GM12878 (cell line): Measurements from ENCODE around the gene SORCS2. TPM values are rescaled to one million over a fixed set of nuclear protein-coding genes. Genes with fewer than 3 reads are reported as not detected.

Source experiments
- BCL11A ChIP-seq: IDR thresholded peaks from 2 replicates; pipeline ENCODE4 v1.6.1; 2011; ENCODE audit warnings: low read depth, low read length
- CBFB ChIP-seq: IDR thresholded peaks from 2 replicates; pipeline ENCODE4 v1.6.1; 2016; ENCODE audit warnings: antibody characterized with exemption, low read depth
- HCFC1 ChIP-seq: fragments of 150-350 bp; IDR thresholded peaks from 2 replicates; pipeline ENCODE4 v1.6.1; 2014; ENCODE audit warnings: low read length
- KDM1A ChIP-seq: fragments of 200-600 bp; sonication (generic); IDR thresholded peaks from 2 replicates; pipeline ENCODE4 v1.6.1; 2016; ENCODE audit warnings: borderline replicate concordance
- KLF5 ChIP-seq: fragments of 450-650 bp; IDR thresholded peaks from 2 replicates; pipeline ENCODE4 v1.6.1; 2014; ENCODE audit warnings: mild to moderate bottlenecking; ENCODE audit not compliant: partially characterized antibody
- NBN ChIP-seq: fragments of 450-650 bp; IDR thresholded peaks from 2 replicates; pipeline ENCODE4 v1.6.1; 2016
- NFXL1 ChIP-seq: fragments of 450-650 bp; IDR thresholded peaks from 2 replicates; pipeline ENCODE4 v1.6.1; 2017; ENCODE audit warnings: antibody characterized with exemption, mild to moderate bottlenecking, borderline replicate concordance
- RB1 ChIP-seq: fragments of 450-650 bp; formaldehyde crosslinking; IDR thresholded peaks from 2 replicates; pipeline ENCODE4 v1.6.1; 2017; ENCODE audit warnings: mild to moderate bottlenecking, borderline replicate concordance
- STAT3 ChIP-seq: IDR thresholded peaks from 2 replicates; pipeline ENCODE4 v1.6.1; 2011; ENCODE audit warnings: low read depth, low read length, improper control_type of control experiment
- polyA plus RNA-seq, 11 experiments: library from polyadenylated mRNA; depleted of rRNA in 4 of 11; unstranded in 6 of 11; stranded (reverse) in 5 of 11; fragments of >200 nt; fragmentation: Nextera tagmentation in 4 of 11; fragmentation: Illumina TruSeq in 1 of 11; extraction: Ambion mirVana in 4 of 11; extraction: Trizol in 1 of 11; gene quantifications; 1 replicate in 1 of 11; 2 replicates in 10 of 11; pipeline versions ENCODE4 v1.2.1 to v1.2.3, GENCODE V29; 2011 to 2016; ENCODE audit warnings: inconsistent platforms in 2 of 11, missing spikeins in 2 of 11, low read depth in 1 of 11
- total RNA-seq, 4 experiments: library from RNA; depleted of rRNA in 3 of 4; stranded (reverse); fragments of >200 nt in 3 of 4; fragmentation: Illumina TruSeq in 1 of 4; extraction: Trizol in 1 of 4; gene quantifications; 2 replicates each; pipeline versions ENCODE4 v1.2.1 to v1.2.3, GENCODE V29; 2013 to 2021
- TF ChIP-seq, protein P1 (sequence below): fragments of 450-650 bp; formaldehyde crosslinking; IDR thresholded peaks from 2 replicates; pipeline ENCODE4 v1.4.0; 2020; ENCODE audit warnings: mild to moderate bottlenecking, moderate library complexity
- TF ChIP-seq, protein P2 (sequence below): fragments of 450-650 bp; IDR thresholded peaks from 2 replicates; pipeline ENCODE4 v1.6.1; 2017; ENCODE audit warnings: antibody characterized with exemption, mild to moderate bottlenecking, moderate library complexity
- TF ChIP-seq, protein P3 (sequence below): fragments of 450-650 bp; IDR thresholded peaks from 2 replicates; pipeline ENCODE4 v1.6.1; 2016; ENCODE audit warnings: mild to moderate bottlenecking
- TF ChIP-seq, protein P4 (sequence below): IDR thresholded peaks from 2 replicates; pipeline ENCODE4 v1.6.1; 2012; ENCODE audit warnings: low read length, inconsistent platforms
- TF ChIP-seq, protein P5 (sequence below): fragments of 450-650 bp; IDR thresholded peaks from 2 replicates; pipeline ENCODE4 v1.6.1; 2018; ENCODE audit warnings: mild to moderate bottlenecking, low read depth, moderate library complexity; ENCODE audit not compliant: partially characterized antibody

Gene SORCS2
- total and polyA plus RNA-seq, 10 of the 15 experiments (the other 5 are each of a cell fraction or from before 2014, with no cell fraction given), result 0.01 to 0.15 (median 0.05) TPM; not detected in 5

DNA sequence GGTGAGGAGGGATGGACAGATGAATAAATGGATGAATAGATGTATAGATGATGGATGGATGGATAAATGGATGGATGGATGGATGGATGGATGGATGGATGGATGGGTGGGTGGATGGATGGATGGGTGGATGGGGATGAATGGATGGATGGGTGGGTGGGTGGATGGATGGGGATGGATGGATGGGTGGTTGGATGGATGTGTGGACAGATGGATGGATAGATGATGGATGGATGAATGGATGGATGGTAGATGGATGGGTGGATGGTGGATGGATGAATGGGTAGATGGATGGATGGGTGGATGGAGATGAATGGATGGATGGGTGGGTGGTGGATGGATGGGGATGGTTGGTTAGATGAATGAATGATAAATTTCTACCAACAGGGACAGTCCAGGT, 449.4 kb downstream of the SORCS2 start (continued):
- TF ChIP-seq, protein P1, sequence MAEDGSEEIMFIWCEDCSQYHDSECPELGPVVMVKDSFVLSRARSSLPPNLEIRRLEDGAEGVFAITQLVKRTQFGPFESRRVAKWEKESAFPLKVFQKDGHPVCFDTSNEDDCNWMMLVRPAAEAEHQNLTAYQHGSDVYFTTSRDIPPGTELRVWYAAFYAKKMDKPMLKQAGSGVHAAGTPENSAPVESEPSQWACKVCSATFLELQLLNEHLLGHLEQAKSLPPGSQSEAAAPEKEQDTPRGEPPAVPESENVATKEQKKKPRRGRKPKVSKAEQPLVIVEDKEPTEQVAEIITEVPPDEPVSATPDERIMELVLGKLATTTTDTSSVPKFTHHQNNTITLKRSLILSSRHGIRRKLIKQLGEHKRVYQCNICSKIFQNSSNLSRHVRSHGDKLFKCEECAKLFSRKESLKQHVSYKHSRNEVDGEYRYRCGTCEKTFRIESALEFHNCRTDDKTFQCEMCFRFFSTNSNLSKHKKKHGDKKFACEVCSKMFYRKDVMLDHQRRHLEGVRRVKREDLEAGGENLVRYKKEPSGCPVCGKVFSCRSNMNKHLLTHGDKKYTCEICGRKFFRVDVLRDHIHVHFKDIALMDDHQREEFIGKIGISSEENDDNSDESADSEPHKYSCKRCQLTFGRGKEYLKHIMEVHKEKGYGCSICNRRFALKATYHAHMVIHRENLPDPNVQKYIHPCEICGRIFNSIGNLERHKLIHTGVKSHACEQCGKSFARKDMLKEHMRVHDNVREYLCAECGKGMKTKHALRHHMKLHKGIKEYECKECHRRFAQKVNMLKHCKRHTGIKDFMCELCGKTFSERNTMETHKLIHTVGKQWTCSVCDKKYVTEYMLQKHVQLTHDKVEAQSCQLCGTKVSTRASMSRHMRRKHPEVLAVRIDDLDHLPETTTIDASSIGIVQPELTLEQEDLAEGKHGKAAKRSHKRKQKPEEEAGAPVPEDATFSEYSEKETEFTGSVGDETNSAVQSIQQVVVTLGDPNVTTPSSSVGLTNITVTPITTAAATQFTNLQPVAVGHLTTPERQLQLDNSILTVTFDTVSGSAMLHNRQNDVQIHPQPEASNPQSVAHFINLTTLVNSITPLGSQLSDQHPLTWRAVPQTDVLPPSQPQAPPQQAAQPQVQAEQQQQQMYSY (CRISPR knock-in tag), result no peak
- no peak for TF ChIP-seq NFXL1
- no peak for TF ChIP-seq HCFC1
- TF ChIP-seq STAT3, result no peak
- TF ChIP-seq RB1, result no peak
- TF ChIP-seq, protein P2, sequence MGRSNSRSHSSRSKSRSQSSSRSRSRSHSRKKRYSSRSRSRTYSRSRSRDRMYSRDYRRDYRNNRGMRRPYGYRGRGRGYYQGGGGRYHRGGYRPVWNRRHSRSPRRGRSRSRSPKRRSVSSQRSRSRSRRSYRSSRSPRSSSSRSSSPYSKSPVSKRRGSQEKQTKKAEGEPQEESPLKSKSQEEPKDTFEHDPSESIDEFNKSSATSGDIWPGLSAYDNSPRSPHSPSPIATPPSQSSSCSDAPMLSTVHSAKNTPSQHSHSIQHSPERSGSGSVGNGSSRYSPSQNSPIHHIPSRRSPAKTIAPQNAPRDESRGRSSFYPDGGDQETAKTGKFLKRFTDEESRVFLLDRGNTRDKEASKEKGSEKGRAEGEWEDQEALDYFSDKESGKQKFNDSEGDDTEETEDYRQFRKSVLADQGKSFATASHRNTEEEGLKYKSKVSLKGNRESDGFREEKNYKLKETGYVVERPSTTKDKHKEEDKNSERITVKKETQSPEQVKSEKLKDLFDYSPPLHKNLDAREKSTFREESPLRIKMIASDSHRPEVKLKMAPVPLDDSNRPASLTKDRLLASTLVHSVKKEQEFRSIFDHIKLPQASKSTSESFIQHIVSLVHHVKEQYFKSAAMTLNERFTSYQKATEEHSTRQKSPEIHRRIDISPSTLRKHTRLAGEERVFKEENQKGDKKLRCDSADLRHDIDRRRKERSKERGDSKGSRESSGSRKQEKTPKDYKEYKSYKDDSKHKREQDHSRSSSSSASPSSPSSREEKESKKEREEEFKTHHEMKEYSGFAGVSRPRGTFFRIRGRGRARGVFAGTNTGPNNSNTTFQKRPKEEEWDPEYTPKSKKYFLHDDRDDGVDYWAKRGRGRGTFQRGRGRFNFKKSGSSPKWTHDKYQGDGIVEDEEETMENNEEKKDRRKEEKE, result no peak
- no peak for TF ChIP-seq KLF5
- TF ChIP-seq, protein P3, sequence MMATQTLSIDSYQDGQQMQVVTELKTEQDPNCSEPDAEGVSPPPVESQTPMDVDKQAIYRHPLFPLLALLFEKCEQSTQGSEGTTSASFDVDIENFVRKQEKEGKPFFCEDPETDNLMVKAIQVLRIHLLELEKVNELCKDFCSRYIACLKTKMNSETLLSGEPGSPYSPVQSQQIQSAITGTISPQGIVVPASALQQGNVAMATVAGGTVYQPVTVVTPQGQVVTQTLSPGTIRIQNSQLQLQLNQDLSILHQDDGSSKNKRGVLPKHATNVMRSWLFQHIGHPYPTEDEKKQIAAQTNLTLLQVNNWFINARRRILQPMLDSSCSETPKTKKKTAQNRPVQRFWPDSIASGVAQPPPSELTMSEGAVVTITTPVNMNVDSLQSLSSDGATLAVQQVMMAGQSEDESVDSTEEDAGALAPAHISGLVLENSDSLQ, result no peak
- TF ChIP-seq, protein P4, sequence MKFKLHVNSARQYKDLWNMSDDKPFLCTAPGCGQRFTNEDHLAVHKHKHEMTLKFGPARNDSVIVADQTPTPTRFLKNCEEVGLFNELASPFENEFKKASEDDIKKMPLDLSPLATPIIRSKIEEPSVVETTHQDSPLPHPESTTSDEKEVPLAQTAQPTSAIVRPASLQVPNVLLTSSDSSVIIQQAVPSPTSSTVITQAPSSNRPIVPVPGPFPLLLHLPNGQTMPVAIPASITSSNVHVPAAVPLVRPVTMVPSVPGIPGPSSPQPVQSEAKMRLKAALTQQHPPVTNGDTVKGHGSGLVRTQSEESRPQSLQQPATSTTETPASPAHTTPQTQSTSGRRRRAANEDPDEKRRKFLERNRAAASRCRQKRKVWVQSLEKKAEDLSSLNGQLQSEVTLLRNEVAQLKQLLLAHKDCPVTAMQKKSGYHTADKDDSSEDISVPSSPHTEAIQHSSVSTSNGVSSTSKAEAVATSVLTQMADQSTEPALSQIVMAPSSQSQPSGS, result no peak
- TF ChIP-seq NBN, result no peak
- TF ChIP-seq BCL11A, result no peak
- no peak for TF ChIP-seq KDM1A
- TF ChIP-seq, protein P5, sequence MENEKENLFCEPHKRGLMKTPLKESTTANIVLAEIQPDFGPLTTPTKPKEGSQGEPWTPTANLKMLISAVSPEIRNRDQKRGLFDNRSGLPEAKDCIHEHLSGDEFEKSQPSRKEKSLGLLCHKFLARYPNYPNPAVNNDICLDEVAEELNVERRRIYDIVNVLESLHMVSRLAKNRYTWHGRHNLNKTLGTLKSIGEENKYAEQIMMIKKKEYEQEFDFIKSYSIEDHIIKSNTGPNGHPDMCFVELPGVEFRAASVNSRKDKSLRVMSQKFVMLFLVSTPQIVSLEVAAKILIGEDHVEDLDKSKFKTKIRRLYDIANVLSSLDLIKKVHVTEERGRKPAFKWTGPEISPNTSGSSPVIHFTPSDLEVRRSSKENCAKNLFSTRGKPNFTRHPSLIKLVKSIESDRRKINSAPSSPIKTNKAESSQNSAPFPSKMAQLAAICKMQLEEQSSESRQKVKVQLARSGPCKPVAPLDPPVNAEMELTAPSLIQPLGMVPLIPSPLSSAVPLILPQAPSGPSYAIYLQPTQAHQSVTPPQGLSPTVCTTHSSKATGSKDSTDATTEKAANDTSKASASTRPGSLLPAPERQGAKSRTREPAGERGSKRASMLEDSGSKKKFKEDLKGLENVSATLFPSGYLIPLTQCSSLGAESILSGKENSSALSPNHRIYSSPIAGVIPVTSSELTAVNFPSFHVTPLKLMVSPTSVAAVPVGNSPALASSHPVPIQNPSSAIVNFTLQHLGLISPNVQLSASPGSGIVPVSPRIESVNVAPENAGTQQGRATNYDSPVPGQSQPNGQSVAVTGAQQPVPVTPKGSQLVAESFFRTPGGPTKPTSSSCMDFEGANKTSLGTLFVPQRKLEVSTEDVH, result no peak
- no peak for TF ChIP-seq CBFB
